B cell (primary cell): ENCODE results near the gene RAB4A. TPM values are rescaled to one million over a fixed set of nuclear protein-coding genes. Genes with fewer than 3 reads are reported as not detected.

ENCODE experiments used
- ATAC-seq: fragments of 200-7000 bp; cut with Tn5 transposase; one replicate; pipeline ENCODE4 v1.10.0; 2021; ENCODE audit warnings: low read depth, mild to moderate bottlenecking, moderate number of reproducible peaks, moderate library complexity
- CTCF ChIA-PET: fragments of 350-600 bp; sonication (Branson Sonifier 250); formaldehyde crosslinking; loops from one replicate; lab custom pipeline; 2021; ENCODE audit warnings: antibody characterized with exemption, inconsistent platforms; lab: Charles Lee
- POLR2A ChIA-PET: fragments of 350-600 bp; sonication (Branson Sonifier 250); formaldehyde crosslinking; loops from one replicate; lab custom pipeline; 2021; ENCODE audit warnings: antibody characterized with exemption; lab: Charles Lee
- DNase-seq: peaks from one replicate; pipeline ENCODE4 v3.0.0; 2013
- H2AFZ ChIP-seq: 2 replicates; pipeline ENCODE4 v1.6.1; 2012; ENCODE audit warnings: mild to moderate bottlenecking, low read depth, low read length; ENCODE audit not compliant: insufficient read depth, poor library complexity, severe bottlenecking
- H3K27ac ChIP-seq, 2 donors: 1 replicate in 1 of 2; 2 replicates in 1 of 2; pipeline ENCODE4 v1.5.1; 2012 to 2013; ENCODE audit warnings: low read length in 2 of 2, mild to moderate bottlenecking in 2 of 2, moderate library complexity in 1 of 2
- H3K27me3 ChIP-seq, 4 experiments: fragments of 200-600 bp in 1 of 4; sonication (generic) in 1 of 4; replicated peaks in 1 of 4; 1 replicate in 2 of 4; 2 replicates in 2 of 4; pipeline versions ENCODE4 v1.6.1 to v1.7.0; 2013 to 2016; ENCODE audit warnings: low read length in 3 of 4, mild to moderate bottlenecking in 2 of 4, mixed read lengths in 1 of 4, moderate library complexity in 1 of 4; ENCODE audit not compliant: insufficient read depth in 4 of 4, control insufficient read depth in 3 of 4; ENCODE audit errors: control extremely low read depth in 1 of 4
- H3K36me3 ChIP-seq, 2 experiments: replicated peaks in 1 of 2; 1 replicate in 1 of 2; 2 replicates in 1 of 2; pipeline versions ENCODE4 v1.6.1 to v1.7.1; 2013; ENCODE audit warnings: low read length in 1 of 2; ENCODE audit not compliant: insufficient read depth in 2 of 2, control insufficient read depth in 1 of 2; ENCODE audit errors: control extremely low read depth in 1 of 2, extremely low read depth in 1 of 2
- H3K4me1 ChIP-seq, 2 donors: fragments of 200-600 bp in 1 of 2; sonication (generic) in 1 of 2; 1 replicate in 1 of 2; 2 replicates in 1 of 2; pipeline versions ENCODE4 v1.5.1 to v1.6.1; 2013 to 2017; ENCODE audit warnings: low read length in 2 of 2; ENCODE audit not compliant: control insufficient read depth in 2 of 2, insufficient read depth in 2 of 2
- H3K4me2 ChIP-seq: replicated peaks from 2 replicates; pipeline ENCODE3; 2012; ENCODE audit warnings: mild to moderate bottlenecking, low read depth, low read length; ENCODE audit not compliant: poor library complexity, severe bottlenecking
- H3K4me3 ChIP-seq, 5 experiments: fragments of 200-600 bp in 1 of 5; sonication (generic) in 1 of 5; 1 replicate in 3 of 5; 2 replicates in 2 of 5; pipeline versions ENCODE4 v1.5.1 to v1.7.0; 2011 to 2016; ENCODE audit warnings: low read length in 4 of 5, mild to moderate bottlenecking in 4 of 5, low read depth in 2 of 5, control low read depth in 1 of 5, moderate library complexity in 1 of 5; ENCODE audit not compliant: insufficient read depth in 1 of 5; ENCODE audit errors: control extremely low read depth in 1 of 5, extremely low read depth in 1 of 5
- H3K79me2 ChIP-seq: fragments of 200-600 bp; sonication (generic); one replicate; pipeline ENCODE4 v1.6.0; 2016; ENCODE audit warnings: low read length; ENCODE audit not compliant: control insufficient read depth, insufficient read depth
- H3K9ac ChIP-seq: fragments of 200-600 bp; sonication (generic); 2 replicates; pipeline ENCODE4 v1.6.1; 2017; ENCODE audit warnings: mild to moderate bottlenecking, low read length, moderate library complexity
- H3K9me3 ChIP-seq, 3 donors: one replicate each; pipeline versions ENCODE4 v1.6.1 to v1.7.1; 2013; ENCODE audit warnings: low read length in 2 of 3; ENCODE audit not compliant: control insufficient read depth in 2 of 3, insufficient read depth in 1 of 3; ENCODE audit errors: control extremely low read depth in 1 of 3
- H4K20me1 ChIP-seq: 2 replicates; pipeline ENCODE4 v1.6.0; 2012; ENCODE audit warnings: mild to moderate bottlenecking, low read length; ENCODE audit not compliant: insufficient read depth, control insufficient read depth, poor library complexity, severe bottlenecking
- H3K27ac Mint-ChIP-seq: one replicate; pipeline ENCODE4 v1.8.0; 2021; ENCODE audit warnings: mixed read lengths
- H3K27me3 Mint-ChIP-seq: one replicate; pipeline ENCODE4 v1.8.0; 2021; ENCODE audit warnings: mixed read lengths
- H3K4me1 Mint-ChIP-seq: one replicate; pipeline ENCODE4 v1.8.0; 2021; ENCODE audit warnings: mixed read lengths
- H3K4me3 Mint-ChIP-seq: one replicate; pipeline ENCODE4 v1.8.0; 2021; ENCODE audit warnings: mixed read lengths
- H3K9me3 Mint-ChIP-seq: one replicate; pipeline ENCODE4 v1.8.0; 2022; ENCODE audit warnings: mixed read lengths; ENCODE audit not compliant: insufficient read depth
- EZH2 ChIP-seq: IDR thresholded peaks from 2 replicates; pipeline ENCODE4 v1.6.1; 2012; ENCODE audit warnings: borderline replicate concordance, low read depth, mild to moderate bottlenecking, moderate library complexity, low read length; ENCODE audit not compliant: insufficient read depth, poor library complexity, severe bottlenecking
- WGBS: methylation state at CpG from one replicate; pipeline ENCODE4 v1.1.5; 2013; ENCODE audit warnings: missing lambda C conversion rate; ENCODE audit not compliant: insufficient coverage; 5-methylcytosine and 5-hydroxymethylcytosine counted together
- intact Hi-C: fragments of 100-400 bp; cut with micrococcal nuclease; formaldehyde crosslinking; loops from one replicate; pipeline ENCODE4 v1.10.0; 2022
- polyA plus RNA-seq: library from polyadenylated mRNA; depleted of rRNA; stranded (reverse); fragments of >200 nt; gene quantifications from 2 replicates; pipeline ENCODE4 v1.2.3, GENCODE V29; 2012
- total RNA-seq, 2 donors: library from RNA; stranded (reverse); fragments of 120-200 nt in 1 of 2; gene quantifications; 1 replicate in 1 of 2; 2 replicates in 1 of 2; pipeline versions ENCODE4 v1.2.3 to v1.2.4, GENCODE V29; 2013 to 2022
- TF ChIP-seq, protein P1 (sequence below): fragments of 200-600 bp; IDR thresholded peaks from one replicate; pipeline ENCODE4 v1.8.0; 2022; ENCODE audit warnings: antibody characterized with exemption, mild to moderate bottlenecking

The RAB4A gene
- total and polyA plus RNA-seq, 2 donors (not counting 1 experiment from before 2014, with no cell fraction given) = 14.7 to 49.7 TPM

DNA sequence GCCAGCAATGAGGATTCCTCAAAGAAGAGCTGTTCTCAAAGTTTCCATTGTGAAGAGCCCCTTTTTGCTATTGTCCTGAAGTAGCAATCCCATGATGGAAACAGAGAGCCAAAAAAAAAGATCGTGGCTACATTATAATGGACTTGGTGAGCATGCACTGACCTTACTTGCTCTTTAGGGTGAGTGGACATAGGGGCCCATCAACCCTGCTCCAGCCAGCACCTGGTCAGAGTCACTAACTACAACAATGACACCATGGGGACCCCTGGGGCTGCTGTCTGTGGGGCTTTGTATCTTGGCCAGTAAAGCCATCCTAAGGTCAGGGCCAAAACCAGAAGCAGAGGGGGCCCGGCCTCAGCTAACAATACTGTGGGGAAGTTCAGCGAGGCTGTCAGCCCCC, 30.4 kb upstream of the RAB4A start:
- WGBS = 100% methylated on average over 1 of the region's 3 CpGs
- no peaks in the 10 kb centered on the region for H4K20me1 ChIP-seq
- no peak overlapping the region for H3K4me3 Mint-ChIP-seq
- no peaks in the 10 kb centered on the region for H3K27me3 ChIP-seq
- H3K36me3 ChIP-seq = no peaks in the 10 kb centered on the region
- peaks cover 13% of the 10 kb centered on the region for H3K27me3 Mint-ChIP-seq
- H2AFZ ChIP-seq = no peak overlapping the region
- ChIA-PET POLR2A (no interaction called here), CTCF (no interaction called here)
- peaks cover 14% of the 10 kb centered on the region for H3K9me3 Mint-ChIP-seq
- no peak overlapping the region for H3K4me2 ChIP-seq
- H3K4me1 ChIP-seq = no peaks in the 10 kb centered on the region
- no peak overlapping the region for H3K4me3 ChIP-seq
- H3K27ac ChIP-seq = no peak overlapping the region
- no peaks in the 10 kb centered on the region for H3K79me2 ChIP-seq
- peaks cover 1 to 11% (median 9%) of the 10 kb centered on the region in 3 donors for H3K9me3 ChIP-seq
- no peak overlapping the region for H3K9ac ChIP-seq
- ATAC-seq (no peak), DNase-seq (no peak)
- H3K27ac Mint-ChIP-seq = no peak overlapping the region
- intact Hi-C loops = no loop called here
- TF ChIP-seq EZH2 = no peak
- TF ChIP-seq, protein P1, sequence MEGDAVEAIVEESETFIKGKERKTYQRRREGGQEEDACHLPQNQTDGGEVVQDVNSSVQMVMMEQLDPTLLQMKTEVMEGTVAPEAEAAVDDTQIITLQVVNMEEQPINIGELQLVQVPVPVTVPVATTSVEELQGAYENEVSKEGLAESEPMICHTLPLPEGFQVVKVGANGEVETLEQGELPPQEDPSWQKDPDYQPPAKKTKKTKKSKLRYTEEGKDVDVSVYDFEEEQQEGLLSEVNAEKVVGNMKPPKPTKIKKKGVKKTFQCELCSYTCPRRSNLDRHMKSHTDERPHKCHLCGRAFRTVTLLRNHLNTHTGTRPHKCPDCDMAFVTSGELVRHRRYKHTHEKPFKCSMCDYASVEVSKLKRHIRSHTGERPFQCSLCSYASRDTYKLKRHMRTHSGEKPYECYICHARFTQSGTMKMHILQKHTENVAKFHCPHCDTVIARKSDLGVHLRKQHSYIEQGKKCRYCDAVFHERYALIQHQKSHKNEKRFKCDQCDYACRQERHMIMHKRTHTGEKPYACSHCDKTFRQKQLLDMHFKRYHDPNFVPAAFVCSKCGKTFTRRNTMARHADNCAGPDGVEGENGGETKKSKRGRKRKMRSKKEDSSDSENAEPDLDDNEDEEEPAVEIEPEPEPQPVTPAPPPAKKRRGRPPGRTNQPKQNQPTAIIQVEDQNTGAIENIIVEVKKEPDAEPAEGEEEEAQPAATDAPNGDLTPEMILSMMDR = no peak
- no peaks in the 10 kb centered on the region for H3K4me1 Mint-ChIP-seq

DNA sequence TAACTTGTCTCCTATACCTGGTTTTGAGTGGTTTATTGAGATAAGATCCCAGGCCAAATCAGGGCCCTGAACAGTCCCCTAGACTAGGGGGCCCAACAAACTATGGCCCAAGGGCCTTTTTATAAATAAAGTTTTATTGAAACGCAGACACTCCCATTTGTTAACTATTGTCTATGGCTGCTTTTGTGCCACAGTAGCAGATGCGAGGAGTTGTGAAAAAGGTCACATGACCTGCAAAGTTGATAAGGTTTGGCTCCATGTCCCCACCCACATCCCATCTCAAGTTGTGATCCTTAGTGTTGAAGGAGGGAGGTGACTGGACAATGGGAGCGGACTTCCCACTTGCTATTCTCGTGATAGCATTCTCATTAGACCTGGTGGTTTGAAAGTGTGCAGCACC, 29.5 kb upstream of the RAB4A start:
- H4K20me1 ChIP-seq = no peaks in the 10 kb centered on the region
- ATAC-seq (no peak), DNase-seq (no peak)
- H3K4me2 ChIP-seq = no peak overlapping the region
- H3K4me3 Mint-ChIP-seq = no peak overlapping the region
- H3K79me2 ChIP-seq = no peaks in the 10 kb centered on the region
- H3K4me1 Mint-ChIP-seq = no peaks in the 10 kb centered on the region
- CTCF ChIA-PET = interaction anchor here (0.7 kb wide), 1 partner anchor 13 kb away, joined by 3 read pairs; no protein-coding TSS in a partner anchor
- POLR2A ChIA-PET = no interaction called here
- TF ChIP-seq EZH2 = no peak
- TF ChIP-seq, protein P1 = no peak
- H3K4me1 ChIP-seq = no peaks in the 10 kb centered on the region
- H3K36me3 ChIP-seq = no peaks in the 10 kb centered on the region
- H3K27me3 ChIP-seq = no peaks in the 10 kb centered on the region
- H3K27me3 Mint-ChIP-seq = peaks cover 12% of the 10 kb centered on the region
- H3K9ac ChIP-seq = no peak overlapping the region
- intact Hi-C loops = no loop called here
- no peak overlapping the region for H2AFZ ChIP-seq
- peaks cover 14% of the 10 kb centered on the region for H3K9me3 Mint-ChIP-seq
- H3K9me3 ChIP-seq = peaks cover 1 to 11% (median 9%) of the 10 kb centered on the region in 3 donors
- no peak overlapping the region for H3K27ac Mint-ChIP-seq
- H3K27ac ChIP-seq = no peak overlapping the region
- 90% methylated on average over 2 of the region's 4 CpGs for WGBS
- no peak overlapping the region for H3K4me3 ChIP-seq
